GM12864 (cell line): ENCODE data around the gene MSI2.

Source experiments
- DNase-seq: peaks from one replicate; pipeline ENCODE4 v3.0.0-alpha.2; 2011; ENCODE audit warnings: low read depth
- H3K4me3 ChIP-seq: 2 replicates; pipeline ENCODE4 v1.5.1; 2011; ENCODE audit warnings: mild to moderate bottlenecking, low read depth, low read length, control low read depth
- CTCF ChIP-seq: IDR thresholded peaks from 2 replicates; pipeline ENCODE4 v1.5.1; 2011; ENCODE audit warnings: low read depth, mild to moderate bottlenecking, moderate library complexity, low read length, control low read depth, inconsistent platforms; ENCODE audit errors: missing control alignments

MSI2 gene

GRCh38 chr17:57395721-57396321, 139.5 kb downstream of the MSI2 start:
- DNase-seq: no peak
- no peak overlapping the region for H3K4me3 ChIP-seq
- no peak for TF ChIP-seq CTCF

GRCh38 chr17:57396511-57396921, 140.2 kb downstream of the MSI2 start:
- no peak overlapping the region for H3K4me3 ChIP-seq
- DNase-seq: no peak
- TF ChIP-seq CTCF: no peak

GRCh38 chr17:57397402-57397801, 141.1 kb downstream of the MSI2 start:
- TF ChIP-seq CTCF: no peak
- H3K4me3 ChIP-seq: no peak overlapping the region
- DNase-seq: no peak

- no peak for DNase-seq
- no peak overlapping the region for H3K4me3 ChIP-seq
- TF ChIP-seq CTCF: no peak
Measured at GRCh38 chr17:57399690-57400089, 143.4 kb downstream of the MSI2 start.

- TF ChIP-seq CTCF: no peak
- DNase-seq: no peak
- no peak overlapping the region for H3K4me3 ChIP-seq
Measured at GRCh38 chr17:57400648-57401047, 144.3 kb downstream of the MSI2 start.

- no peak overlapping the region for H3K4me3 ChIP-seq
- TF ChIP-seq CTCF: peak; percentile 30
- DNase-seq: no peak
Measured at GRCh38 chr17:57401556-57402488, 145.5 kb downstream of the MSI2 start.

GRCh38 chr17:57402681-57403180, 146.4 kb downstream of the MSI2 start:
- no peak for DNase-seq
- no peak for TF ChIP-seq CTCF
- H3K4me3 ChIP-seq: no peak overlapping the region
